Activated naive CD4-positive, alpha-beta T cell treated with anti-CD3 and anti-CD28 coated beads for 36 hours (primary cell): ENCODE results near the gene TANGO2. TPM values are rescaled to one million over a fixed set of nuclear protein-coding genes. Genes with fewer than 3 reads are reported as not detected.
A peak's percentile ranks its signal among the peaks of the same experiment; 100 is the strongest.

Experiments used
- CTCF ChIA-PET: fragments of 350-600 bp; sonication (Branson Sonifier 250); formaldehyde crosslinking; loops from one replicate; lab custom pipeline; 2021; ENCODE audit warnings: antibody characterized with exemption; lab: Charles Lee
- DNase-seq: peaks from one replicate; pipeline ENCODE4 v3.0.0-alpha.2; 2020
- H3K27ac Mint-ChIP-seq: one replicate; pipeline ENCODE4 v1.8.0; 2021; ENCODE audit warnings: mild to moderate bottlenecking, mixed read lengths
- H3K27me3 Mint-ChIP-seq: one replicate; pipeline ENCODE4 v1.8.0; 2021; ENCODE audit warnings: low read depth, mixed read lengths
- H3K36me3 Mint-ChIP-seq: one replicate; pipeline ENCODE4 v1.8.0; 2021; ENCODE audit warnings: low read depth, mixed read lengths
- H3K4me1 Mint-ChIP-seq: one replicate; pipeline ENCODE4 v1.8.0; 2021; ENCODE audit warnings: low read depth, mixed read lengths
- H3K4me3 Mint-ChIP-seq: one replicate; pipeline ENCODE4 v1.8.0; 2021; ENCODE audit warnings: mild to moderate bottlenecking, moderate library complexity, mixed read lengths
- H3K9me3 Mint-ChIP-seq: one replicate; pipeline ENCODE4 v1.8.0; 2021; ENCODE audit warnings: mixed read lengths
- intact Hi-C: fragments of 100-400 bp; cut with micrococcal nuclease; formaldehyde crosslinking; loops from one replicate; pipeline ENCODE4 v1.15.1; 2023
- total RNA-seq, 2 experiments: library from RNA; stranded (reverse); gene quantifications; one replicate each; pipeline ENCODE4 v1.2.3, GENCODE V29; 2021

TANGO2 gene
- total RNA-seq, 2 experiments from 2014 or later = 16.0 to 19.0 TPM

DNA sequence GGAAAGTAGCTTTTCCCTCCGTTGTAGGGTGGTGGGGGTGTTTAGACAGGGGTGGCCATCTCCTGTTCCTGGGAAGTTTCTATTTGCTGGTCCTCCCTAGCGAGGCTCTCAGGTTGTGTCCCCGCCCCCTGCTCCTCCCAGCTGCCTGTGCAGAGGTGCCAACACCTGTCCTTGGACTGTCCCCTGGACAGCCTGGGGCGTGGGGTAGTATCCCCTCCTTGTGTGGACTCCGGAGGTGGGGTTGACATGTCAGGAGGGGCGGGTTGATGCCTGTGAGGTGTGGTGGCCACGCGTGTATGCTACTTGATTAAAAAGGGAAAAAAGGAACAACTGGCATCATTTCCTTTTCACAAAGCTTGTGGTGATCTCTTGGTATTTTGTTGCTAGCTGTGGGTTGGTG lies 80.7 kb downstream of the TANGO2 start:
- CTCF ChIA-PET = interaction anchor here (1.1 to 1.4 kb wide), 2 partner anchors 10 to 15 kb away, joined by 5 to 6 read pairs; partner anchors contain the start of gene TRMT2A
- H3K27me3 Mint-ChIP-seq = no peaks in the 10 kb centered on the region
- H3K36me3 Mint-ChIP-seq = peaks cover 32% of the 10 kb centered on the region
- H3K9me3 Mint-ChIP-seq = no peaks in the 10 kb centered on the region
- peaks cover 49% of the 10 kb centered on the region for H3K4me1 Mint-ChIP-seq
- DNase-seq = no peak
- intact Hi-C loops = no loop called here
- H3K27ac Mint-ChIP-seq = peak overlapping the region; percentile 58
- no peak overlapping the region for H3K4me3 Mint-ChIP-seq

DNA sequence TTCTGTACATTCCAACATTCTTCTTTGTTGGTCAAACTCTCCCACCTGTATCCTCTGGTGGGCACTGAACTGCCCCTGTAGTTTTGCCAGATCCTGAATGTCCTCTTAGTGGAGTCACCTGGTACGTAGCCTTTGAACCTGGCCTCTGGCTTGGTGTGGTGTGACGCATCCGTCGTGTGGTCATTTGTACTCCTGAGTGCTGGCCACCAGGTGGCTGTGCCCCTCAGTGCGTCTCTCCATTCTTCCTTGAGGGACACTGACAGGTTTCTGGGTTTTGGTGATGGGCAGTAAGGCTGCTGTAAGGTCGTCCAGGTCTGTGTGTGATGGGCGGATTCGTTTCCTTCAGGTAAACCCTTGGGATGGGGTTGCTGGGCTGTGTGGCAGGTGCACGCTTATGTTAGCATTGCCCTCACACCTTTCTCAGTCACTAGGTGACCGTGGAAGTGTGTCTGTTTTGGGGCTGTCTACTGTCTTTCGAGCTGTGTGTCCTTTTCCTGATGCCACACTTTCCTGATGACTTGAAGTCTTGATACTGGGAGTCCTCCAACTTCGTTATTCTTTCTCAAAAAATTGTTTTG lies 81.4 kb downstream of the TANGO2 start:
- intact Hi-C loops = no loop called here
- H3K9me3 Mint-ChIP-seq = no peaks in the 10 kb centered on the region
- no peak for DNase-seq
- H3K27me3 Mint-ChIP-seq = no peaks in the 10 kb centered on the region
- peaks cover 27% of the 10 kb centered on the region for H3K36me3 Mint-ChIP-seq
- H3K4me1 Mint-ChIP-seq = peaks cover 46% of the 10 kb centered on the region
- CTCF ChIA-PET = interaction anchor here (1.1 to 1.4 kb wide), 2 partner anchors 9 to 15 kb away, joined by 5 to 6 read pairs; partner anchors contain the start of gene TRMT2A
- peak overlapping the region; percentile 4 for H3K27ac Mint-ChIP-seq
- H3K4me3 Mint-ChIP-seq = no peak overlapping the region

DNA sequence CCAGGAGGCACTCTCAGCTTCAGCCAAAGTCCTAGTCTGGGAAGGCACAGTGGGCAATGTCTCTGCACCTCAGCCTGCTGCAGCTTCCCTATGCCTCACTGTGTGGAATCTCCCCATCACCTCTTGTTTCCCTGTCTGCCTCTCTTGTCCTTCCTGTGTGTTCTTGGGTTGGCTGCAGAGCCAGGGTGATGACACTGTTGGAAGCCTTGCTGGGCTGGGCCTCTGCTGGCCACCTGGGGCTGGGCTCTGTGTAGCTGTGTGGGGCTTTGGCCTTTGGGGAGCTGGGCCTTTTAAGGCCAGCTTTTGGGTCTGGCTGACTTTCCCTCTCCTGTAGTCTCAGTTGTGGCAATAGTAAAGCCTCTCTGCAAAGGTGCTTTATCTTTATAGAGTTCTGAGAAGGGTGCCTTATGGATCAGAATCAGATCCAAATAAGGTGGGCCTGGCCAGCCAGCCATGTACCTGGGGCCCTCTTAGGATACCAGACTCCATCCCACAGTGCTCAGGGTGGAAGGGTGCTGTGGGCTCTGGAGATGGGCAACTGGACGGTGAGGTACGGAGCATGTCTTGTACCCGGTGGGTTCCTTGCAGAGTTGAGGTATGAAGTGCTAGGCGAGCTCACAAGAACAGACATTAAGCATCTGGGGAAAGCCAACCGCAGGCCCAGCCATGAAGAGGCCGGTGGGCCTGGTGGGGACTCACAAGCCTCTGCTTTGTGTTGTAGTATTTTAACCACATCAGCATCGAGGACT lies 84.7 kb downstream of the TANGO2 start:
- Mint-ChIP-seq H3K9me3 (no peaks in the 10 kb centered on the region), H3K4me3 (no peak overlapping the region), H3K4me1 (peaks cover 17% of the 10 kb centered on the region), H3K36me3 (peaks cover 13% of the 10 kb centered on the region), H3K27ac (peak overlapping the region; percentile 21), H3K27me3 (no peaks in the 10 kb centered on the region)
- DNase-seq = no peak
- CTCF ChIA-PET = no interaction called here
- intact Hi-C loops = no loop called here

DNA sequence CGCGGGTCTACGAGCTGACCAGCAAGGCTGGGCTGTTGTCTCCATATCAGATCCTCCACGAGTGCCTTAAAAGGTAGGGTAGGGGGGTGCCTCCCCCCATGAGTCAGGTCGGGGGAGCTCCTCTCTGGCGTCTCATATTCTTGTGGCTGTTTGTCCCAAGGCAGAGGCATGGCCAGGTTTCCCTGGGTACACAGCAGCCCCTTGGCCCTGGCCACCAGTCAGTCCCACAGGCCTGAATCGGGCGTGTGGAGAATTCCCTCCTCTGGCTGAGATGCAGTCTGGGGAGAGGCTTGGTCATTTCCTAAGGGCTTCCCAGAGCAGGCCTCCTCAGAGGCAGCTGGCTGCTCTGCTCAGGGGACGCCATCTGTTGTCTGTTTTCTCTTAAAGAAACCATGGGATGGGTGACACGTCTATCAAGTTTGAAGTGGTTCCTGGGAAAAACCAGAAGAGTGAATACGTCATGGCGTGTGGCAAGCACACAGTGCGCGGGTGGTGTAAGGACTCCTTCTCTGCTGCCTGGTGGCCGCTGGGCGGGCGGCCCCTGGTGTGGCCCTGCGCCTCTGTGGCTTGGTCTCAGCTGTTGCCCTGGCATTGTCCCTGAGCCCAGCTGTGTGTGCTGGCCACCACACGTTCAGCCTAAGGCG lies 85.4 kb downstream of the TANGO2 start:
- CTCF ChIA-PET = no interaction called here
- no peak for DNase-seq
- no peaks in the 10 kb centered on the region for H3K27me3 Mint-ChIP-seq
- H3K4me1 Mint-ChIP-seq = peaks cover 16% of the 10 kb centered on the region
- no peaks in the 10 kb centered on the region for H3K9me3 Mint-ChIP-seq
- no peak overlapping the region for H3K4me3 Mint-ChIP-seq
- intact Hi-C loops = no loop called here
- H3K36me3 Mint-ChIP-seq = peaks cover 13% of the 10 kb centered on the region
- H3K27ac Mint-ChIP-seq = no peak overlapping the region

DNA sequence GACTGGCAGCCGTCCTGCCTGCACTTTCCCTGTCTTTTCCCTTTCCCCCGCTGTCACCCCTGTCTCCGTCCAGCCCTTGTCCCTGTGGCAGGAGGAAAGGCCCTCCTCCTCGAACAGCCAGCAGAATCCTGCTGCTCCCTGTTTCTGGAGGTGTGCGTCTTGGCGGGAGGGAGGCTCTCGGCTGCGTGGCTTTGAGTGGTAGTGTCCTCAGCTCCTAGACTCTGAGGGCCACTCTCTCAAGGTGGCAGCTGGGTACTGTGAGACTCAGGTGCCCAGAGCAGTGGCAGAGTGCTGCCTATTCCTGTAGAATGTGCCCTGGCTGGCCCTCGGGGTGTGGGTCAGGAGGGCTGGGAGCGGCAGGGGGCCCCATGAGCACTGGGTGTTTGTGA lies 85.9 kb downstream of the TANGO2 start:
- Mint-ChIP-seq H3K4me3 (no peak overlapping the region), H3K27ac (no peak overlapping the region), H3K4me1 (peaks cover 15% of the 10 kb centered on the region)

DNA sequence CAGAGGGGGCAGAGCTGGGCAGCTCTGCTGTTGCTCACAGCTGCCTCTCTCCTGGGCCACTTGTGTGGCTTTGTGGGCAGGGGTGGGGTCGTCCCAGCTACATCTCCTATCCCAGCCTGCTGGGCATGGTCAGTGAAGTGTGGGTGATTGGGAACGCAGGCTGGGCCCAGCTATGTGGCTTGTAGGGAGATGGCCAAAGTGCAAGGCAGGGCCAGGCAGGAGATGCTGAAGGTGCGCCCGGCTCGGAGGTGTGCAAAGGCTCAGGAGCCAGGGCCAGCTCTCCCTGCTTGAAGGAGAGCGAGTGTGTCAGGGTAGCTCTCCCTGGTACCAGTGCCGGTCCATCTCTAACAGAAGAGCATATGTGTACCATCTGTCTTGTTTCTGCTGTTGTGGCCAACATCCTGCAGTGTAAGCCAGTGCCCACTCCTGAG lies 86.6 kb downstream of the TANGO2 start:
- H3K4me3 Mint-ChIP-seq = no peak overlapping the region
- CTCF ChIA-PET = interaction anchor here (1.4 kb wide), 1 partner anchor 12 kb away, joined by 3 read pairs; no protein-coding TSS in a partner anchor
- H3K36me3 Mint-ChIP-seq = peaks cover 9% of the 10 kb centered on the region
- intact Hi-C loops = no loop called here
- no peaks in the 10 kb centered on the region for H3K27me3 Mint-ChIP-seq
- peaks cover 14% of the 10 kb centered on the region for H3K4me1 Mint-ChIP-seq
- no peak for DNase-seq
- H3K27ac Mint-ChIP-seq = no peak overlapping the region
- H3K9me3 Mint-ChIP-seq = no peaks in the 10 kb centered on the region

More for the DNA sequence above, 85.9 kb downstream of the TANGO2 start:
- intact Hi-C loops = no loop called here
- Mint-ChIP-seq H3K9me3 (no peaks in the 10 kb centered on the region), H3K27me3 (no peaks in the 10 kb centered on the region), H3K36me3 (peaks cover 13% of the 10 kb centered on the region)
- DNase-seq = no peak
- CTCF ChIA-PET = no interaction called here

DNA sequence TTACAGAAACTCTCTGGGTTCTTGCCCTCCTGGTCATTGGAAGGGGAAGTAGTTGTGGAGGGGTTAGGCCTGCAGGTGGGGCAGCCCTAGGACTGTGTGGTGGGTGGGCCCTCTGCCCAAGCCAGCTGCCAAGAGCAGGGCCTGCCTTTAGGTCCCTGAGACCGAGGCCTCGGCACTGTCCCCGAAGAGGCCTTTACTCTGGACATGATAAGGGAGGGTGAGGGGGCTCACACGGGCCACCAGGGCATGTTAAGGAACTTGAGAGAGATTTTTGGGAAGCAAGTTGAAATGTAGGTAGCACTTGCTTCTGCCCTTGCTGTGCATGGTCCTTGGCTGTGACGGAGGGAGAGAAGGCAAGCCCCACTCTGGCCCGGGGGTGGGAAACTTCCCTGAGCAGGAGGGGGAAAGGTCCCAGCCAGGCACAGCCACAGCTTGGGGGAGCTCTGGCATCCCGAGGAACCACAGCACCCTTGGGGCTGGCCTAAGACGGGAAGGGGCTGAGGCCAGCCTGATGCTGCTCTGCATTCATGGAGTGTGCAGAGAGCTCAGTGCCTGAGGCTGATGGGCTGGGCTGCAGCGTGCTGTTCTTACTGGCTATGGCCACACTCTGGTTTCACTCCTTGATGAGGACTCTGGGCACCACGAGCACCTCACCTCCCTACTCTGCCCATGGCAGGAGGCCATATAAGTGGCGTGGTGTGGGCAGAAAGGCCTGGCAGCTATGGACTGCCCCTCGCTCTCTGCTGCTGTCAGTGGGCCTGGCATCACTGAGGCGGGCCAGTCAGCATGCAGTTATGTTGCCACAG lies 87.2 kb downstream of the TANGO2 start:
- H3K4me1 Mint-ChIP-seq = peaks cover 12% of the 10 kb centered on the region
- H3K4me3 Mint-ChIP-seq = no peak overlapping the region
- no peak overlapping the region for H3K27ac Mint-ChIP-seq
- no peaks in the 10 kb centered on the region for H3K27me3 Mint-ChIP-seq
- CTCF ChIA-PET = interaction anchor here (1.4 kb wide), 2 partner anchors 11 to 12 kb away, joined by 3 to 5 read pairs; no protein-coding TSS in a partner anchor
- intact Hi-C loops = no loop called here
- H3K9me3 Mint-ChIP-seq = no peaks in the 10 kb centered on the region
- DNase-seq = no peak
- peaks cover 9% of the 10 kb centered on the region for H3K36me3 Mint-ChIP-seq

DNA sequence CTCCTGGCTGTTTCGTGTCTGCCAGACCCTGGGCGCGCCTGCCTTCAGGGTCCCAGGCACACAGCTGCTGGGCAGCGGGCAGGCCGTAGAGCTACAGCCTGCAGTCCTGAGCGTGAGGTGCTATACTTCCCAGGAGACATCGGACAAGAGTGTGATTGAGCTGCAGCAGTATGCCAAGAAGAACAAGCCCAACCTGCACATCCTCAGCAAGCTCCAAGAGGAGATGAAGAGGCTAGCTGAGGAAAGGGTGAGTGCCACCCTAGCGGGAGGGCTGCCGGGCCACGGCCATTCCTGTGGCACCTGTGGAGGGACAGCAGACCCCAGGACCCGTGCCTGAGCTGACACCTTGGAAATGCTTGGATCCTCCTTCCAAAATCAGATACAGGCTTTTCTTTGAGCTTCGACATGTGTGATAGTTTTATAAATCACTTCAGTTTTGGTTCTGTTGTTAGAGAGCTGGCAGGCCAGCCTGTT lies 87.9 kb downstream of the TANGO2 start:
- Mint-ChIP-seq H3K4me3 (no peak overlapping the region), H3K27ac (peak overlapping the region; percentile 6), H3K9me3 (no peaks in the 10 kb centered on the region), H3K4me1 (peaks cover 13% of the 10 kb centered on the region), H3K36me3 (peaks cover 11% of the 10 kb centered on the region), H3K27me3 (no peaks in the 10 kb centered on the region)
- no peak for DNase-seq
- CTCF ChIA-PET = interaction anchor here (1.4 kb wide), 1 partner anchor 12 kb away, joined by 5 read pairs; no protein-coding TSS in a partner anchor
- intact Hi-C loops = no loop called here

DNA sequence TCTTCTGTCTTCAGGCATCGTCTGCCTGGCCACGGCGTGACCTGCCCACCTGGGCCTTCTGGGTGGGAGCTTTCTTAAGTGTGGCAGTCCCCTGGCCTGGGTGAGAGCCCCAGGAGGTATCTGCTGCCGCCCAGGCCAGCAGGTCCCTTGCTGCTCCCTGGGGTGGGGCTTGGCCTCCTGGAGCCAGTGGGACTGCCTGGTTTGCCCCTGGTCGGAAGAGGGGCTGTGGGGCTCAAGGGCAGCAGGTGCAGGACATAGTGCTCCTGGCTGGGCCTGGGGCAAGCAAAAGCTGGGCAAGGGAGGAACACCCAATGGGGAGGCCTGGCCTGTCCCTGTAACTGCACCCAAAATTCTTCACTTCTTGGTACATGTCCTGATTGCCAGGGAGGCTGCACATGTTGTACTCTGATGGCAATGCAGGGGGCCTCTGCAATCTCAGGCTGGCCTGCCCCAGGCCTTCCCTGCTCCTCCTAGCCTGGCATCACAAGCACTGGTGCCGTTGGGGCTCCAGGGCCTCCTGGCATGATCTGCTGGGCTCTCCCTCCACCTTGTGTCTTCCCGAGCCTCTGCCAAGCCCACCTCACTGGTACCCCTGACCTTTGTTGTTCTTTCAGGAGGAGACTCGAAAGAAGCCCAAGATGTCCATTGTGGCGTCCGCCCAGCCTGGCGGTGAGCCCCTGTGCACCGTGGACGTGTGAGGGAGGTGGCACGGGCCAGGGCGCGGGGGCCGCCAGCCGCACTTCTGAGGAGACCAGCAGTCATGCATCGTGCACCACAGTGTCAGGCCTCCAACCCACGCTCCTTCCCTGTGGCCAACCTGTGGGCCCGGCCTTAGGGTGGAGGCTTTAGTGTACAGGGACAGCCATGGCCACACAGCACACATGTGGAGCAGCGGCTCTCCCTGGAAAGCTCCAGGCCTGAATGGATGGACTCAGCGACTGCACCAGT lies 88.8 kb downstream of the TANGO2 start:
- intact Hi-C loops = loop anchor here (10.0 kb wide), 1 partner anchor 255 kb away; the partner anchor contains the start of genes GNB1L and RTL10
- Mint-ChIP-seq H3K9me3 (no peaks in the 10 kb centered on the region), H3K27me3 (no peaks in the 10 kb centered on the region), H3K4me3 (no peak overlapping the region), H3K36me3 (peaks cover 17% of the 10 kb centered on the region), H3K4me1 (peaks cover 19% of the 10 kb centered on the region), H3K27ac (peak overlapping the region; percentile 30)
- no peak for DNase-seq
- CTCF ChIA-PET = interaction anchor here (1.1 to 1.7 kb wide), 4 partner anchors 10 to 96 kb away, joined by 3 to 7 read pairs (median 4); partner anchors contain the start of gene TANGO2

DNA sequence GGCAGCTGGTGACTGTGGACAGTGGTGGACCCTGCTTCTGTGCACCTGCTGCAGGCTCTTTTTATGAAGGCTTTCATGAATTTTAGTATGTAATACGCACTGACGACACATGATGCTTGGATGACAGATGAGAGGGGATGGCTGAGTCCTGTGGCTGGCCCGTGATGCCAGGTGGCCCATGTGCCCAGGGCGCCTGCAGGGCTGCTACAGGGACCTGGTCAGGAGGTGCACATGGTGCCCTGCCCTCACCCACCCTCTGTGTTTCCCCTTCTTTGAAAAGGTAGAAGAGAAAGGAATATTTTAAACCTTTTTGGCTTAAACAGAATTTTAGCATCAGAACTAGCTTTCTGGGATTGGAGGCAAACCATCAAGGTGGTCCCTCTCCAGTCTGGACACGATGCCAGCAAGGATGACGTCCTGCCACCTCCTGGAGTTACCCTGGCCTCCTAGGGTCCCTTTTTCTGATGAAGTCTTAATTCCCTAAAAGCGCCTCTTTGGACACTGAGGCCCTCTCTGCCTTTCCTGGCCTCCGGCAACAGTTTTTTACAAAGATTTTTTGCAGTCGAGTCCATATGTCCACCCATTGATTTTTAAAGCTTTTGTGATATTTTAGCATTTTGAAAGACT lies 89.6 kb downstream of the TANGO2 start:
- intact Hi-C loops = loop anchor here (10.0 kb wide), 1 partner anchor 256 kb away; the partner anchor contains the start of genes GNB1L and RTL10
- peaks cover 21% of the 10 kb centered on the region for H3K36me3 Mint-ChIP-seq

More for the DNA sequence above, 89.6 kb downstream of the TANGO2 start:
- no peak for DNase-seq
- Mint-ChIP-seq H3K4me3 (no peak overlapping the region), H3K9me3 (no peaks in the 10 kb centered on the region), H3K4me1 (peaks cover 26% of the 10 kb centered on the region), H3K27me3 (no peaks in the 10 kb centered on the region), H3K27ac (peak overlapping the region; percentile 84)
- CTCF ChIA-PET = interaction anchor here (0.7 to 1.7 kb wide), 8 partner anchors 8 to 97 kb away, joined by 3 to 7 read pairs (median 3); partner anchors contain the start of gene TANGO2
